PC-9 (cell line): ENCODE data around the gene GABRG3.

Experiments used
- EZH2 ChIP-seq: fragments of 200-600 bp; sonication (generic); IDR thresholded peaks from 2 replicates; pipeline ENCODE4 v1.8.0; 2017; ENCODE audit warnings: antibody characterized with exemption, low read depth
- TF ChIP-seq, protein P1 (sequence below): fragments of 200-600 bp; sonication (generic); conservative IDR thresholded peaks from 2 replicates; pipeline ENCODE4 v1.6.1; 2017; ENCODE audit warnings: mixed run types, antibody characterized with exemption, mild to moderate bottlenecking, moderate library complexity

GRCh38 chr15:27167738-27168137, 196.8 kb downstream of the GABRG3 start:
- TF ChIP-seq, protein P1, sequence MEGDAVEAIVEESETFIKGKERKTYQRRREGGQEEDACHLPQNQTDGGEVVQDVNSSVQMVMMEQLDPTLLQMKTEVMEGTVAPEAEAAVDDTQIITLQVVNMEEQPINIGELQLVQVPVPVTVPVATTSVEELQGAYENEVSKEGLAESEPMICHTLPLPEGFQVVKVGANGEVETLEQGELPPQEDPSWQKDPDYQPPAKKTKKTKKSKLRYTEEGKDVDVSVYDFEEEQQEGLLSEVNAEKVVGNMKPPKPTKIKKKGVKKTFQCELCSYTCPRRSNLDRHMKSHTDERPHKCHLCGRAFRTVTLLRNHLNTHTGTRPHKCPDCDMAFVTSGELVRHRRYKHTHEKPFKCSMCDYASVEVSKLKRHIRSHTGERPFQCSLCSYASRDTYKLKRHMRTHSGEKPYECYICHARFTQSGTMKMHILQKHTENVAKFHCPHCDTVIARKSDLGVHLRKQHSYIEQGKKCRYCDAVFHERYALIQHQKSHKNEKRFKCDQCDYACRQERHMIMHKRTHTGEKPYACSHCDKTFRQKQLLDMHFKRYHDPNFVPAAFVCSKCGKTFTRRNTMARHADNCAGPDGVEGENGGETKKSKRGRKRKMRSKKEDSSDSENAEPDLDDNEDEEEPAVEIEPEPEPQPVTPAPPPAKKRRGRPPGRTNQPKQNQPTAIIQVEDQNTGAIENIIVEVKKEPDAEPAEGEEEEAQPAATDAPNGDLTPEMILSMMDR, result no peak
- TF ChIP-seq EZH2, result no peak
